ENCODE results near the gene IFI44L.

DNA sequence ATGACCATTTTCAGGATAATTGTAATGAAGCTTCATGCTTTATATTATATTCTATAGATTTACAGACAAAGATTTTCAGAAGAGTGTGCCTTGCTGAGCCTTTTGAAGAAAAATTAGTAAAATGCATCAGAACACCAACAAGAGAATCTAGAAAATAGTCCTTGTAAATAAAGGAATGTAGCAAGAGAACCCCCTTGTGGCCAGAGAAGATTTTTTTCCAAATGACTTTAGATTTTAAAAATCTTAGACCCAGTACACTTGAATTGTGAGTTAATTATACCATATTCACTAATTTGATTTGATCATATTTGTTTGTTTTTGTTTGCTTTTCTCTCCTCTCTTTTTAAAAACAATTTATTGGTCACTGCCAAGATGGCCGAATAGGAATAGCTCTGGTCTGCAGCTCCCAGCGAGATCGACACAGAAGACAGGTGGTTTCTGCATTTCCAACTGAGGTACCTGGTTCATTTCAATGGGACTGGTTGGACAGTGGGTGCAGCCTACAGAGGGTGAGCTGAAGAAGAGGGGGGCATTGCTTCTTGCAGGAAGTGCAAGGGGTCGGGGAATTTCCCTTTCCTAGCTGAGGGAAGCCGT lies 12.8 kb upstream of the IFI44L start:
- TF ChIP-seq, protein P1, sequence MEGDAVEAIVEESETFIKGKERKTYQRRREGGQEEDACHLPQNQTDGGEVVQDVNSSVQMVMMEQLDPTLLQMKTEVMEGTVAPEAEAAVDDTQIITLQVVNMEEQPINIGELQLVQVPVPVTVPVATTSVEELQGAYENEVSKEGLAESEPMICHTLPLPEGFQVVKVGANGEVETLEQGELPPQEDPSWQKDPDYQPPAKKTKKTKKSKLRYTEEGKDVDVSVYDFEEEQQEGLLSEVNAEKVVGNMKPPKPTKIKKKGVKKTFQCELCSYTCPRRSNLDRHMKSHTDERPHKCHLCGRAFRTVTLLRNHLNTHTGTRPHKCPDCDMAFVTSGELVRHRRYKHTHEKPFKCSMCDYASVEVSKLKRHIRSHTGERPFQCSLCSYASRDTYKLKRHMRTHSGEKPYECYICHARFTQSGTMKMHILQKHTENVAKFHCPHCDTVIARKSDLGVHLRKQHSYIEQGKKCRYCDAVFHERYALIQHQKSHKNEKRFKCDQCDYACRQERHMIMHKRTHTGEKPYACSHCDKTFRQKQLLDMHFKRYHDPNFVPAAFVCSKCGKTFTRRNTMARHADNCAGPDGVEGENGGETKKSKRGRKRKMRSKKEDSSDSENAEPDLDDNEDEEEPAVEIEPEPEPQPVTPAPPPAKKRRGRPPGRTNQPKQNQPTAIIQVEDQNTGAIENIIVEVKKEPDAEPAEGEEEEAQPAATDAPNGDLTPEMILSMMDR (optimal IDR thresholded peaks at IDR 0.05 in 1 of 3, IDR thresholded peaks at IDR 0.05 in 1 of 3, conservative IDR thresholded peaks at IDR 0.05 in 1 of 3; ENCODE audit: extremely low read depth in 1 of 3, insufficient read depth in 2 of 3, low read length in 3 of 3) = peak in 2 of 3 experiments; percentile 29 to 51
- no peak for TF ChIP-seq EZH2 (IDR thresholded peaks at IDR 0.05; ENCODE audit: low read length)
